NCI-H187 treated with DMSO at 0.1 percent for 48 hours (cell line): ENCODE measurements around the gene TRMT10B.

Experiments used
- DNase-seq: peaks from one replicate; lab custom pipeline; 2025; lab: John Stamatoyannopoulos, UW

The TRMT10B gene, protein sequence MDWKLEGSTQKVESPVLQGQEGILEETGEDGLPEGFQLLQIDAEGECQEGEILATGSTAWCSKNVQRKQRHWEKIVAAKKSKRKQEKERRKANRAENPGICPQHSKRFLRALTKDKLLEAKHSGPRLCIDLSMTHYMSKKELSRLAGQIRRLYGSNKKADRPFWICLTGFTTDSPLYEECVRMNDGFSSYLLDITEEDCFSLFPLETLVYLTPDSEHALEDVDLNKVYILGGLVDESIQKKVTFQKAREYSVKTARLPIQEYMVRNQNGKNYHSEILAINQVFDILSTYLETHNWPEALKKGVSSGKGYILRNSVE

DNA sequence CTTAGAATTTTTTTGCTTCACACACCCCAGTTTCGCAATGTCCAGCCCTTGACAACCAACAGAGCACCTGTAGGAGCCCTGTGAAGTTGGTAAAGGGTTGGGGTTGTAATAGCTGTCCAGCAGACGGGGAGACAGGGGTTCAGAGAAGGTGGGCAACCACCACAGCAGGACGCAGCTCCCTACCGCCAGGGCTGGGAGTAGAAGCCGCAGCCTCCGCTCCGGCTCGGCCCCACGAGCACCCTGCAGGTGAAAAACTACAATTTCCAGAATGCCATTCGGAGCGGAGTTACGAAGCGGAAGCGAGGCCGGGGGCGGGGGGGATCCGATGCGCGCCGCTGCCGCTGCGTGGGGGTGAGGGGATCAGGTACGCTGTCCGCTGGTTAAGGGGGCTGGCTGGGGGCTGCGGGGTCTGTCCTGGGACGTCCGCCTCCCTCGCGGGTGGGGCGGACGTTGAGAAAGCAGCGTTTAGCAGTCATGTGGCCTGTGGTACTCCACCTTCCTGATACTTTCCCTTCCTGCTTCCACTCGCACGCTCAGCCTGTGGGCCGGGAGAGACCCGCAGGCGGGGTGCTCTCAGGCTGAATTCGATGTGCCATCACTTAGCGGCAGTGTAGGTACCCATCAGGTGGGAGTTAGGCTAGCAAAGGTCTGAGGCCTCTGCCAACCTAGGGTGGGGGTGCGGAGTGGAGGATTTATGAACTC, at the start of gene TRMT10B:
Gene TRMT10B, plus strand, starts transcription at position 317 of the 702 bp plus-strand sequence. CDS start 8,127 bp downstream, outside the sequence.
- no peak for DNase-seq

DNA sequence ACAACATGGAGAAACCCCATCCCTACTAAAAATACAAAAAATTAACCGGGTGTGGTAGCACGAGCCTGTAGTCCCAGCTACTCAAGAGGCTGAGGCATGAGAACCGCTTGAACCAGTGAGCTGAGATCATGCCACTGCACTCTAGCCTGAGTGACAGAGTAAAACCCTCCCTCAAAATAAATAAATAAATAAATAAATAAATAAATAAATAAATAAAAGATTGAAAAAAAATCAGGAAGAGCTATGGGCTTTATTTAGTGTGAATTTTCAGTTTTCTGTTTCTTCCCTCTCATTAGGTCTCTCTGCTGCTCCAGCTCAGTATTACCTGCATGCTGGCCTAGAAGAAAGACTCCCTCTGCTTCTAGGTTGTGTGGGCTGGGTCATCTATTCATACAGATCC, 47.8 kb upstream of the TRMT10B start:
- DNase-seq = no peak

DNA sequence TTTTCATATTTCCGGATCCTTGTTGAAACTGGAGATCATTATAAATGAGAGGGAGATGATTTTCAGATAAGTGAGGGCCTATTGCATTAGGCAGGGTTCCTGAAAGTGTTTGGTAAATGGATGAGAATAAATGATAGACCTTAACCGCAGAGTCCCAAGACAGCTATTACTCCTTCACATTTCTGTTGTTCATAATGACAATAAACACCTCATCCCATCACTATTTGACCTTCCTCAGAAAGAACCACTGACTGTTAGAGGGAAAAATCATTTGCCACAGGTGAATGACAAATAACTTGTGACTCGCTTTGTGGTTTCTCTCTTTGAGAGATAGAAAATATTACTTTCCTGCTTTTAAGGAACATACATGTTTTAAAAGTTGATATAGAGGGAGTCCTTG, 47.3 kb upstream of the TRMT10B start:
- DNase-seq = no peak

DNA sequence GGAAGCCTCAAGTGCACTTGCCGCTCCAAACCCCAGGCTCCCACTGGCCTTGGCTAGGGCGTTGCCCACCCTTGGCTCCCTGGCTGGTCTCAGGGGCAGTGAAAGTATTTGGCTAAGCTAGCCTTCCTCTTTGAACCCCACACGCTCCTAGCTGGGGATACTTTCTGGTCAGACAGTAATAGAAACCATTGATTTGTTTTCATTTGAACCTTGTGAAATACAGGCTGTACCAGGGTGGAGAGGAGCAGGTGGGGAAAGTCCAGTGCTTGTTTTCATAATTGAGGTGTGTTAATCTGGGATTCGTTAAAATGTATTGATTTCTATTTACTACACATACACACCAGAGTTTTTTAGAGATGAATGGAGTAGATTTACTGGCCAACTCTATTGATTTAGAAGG, 45.9 kb upstream of the TRMT10B start:
- no peak for DNase-seq

DNA sequence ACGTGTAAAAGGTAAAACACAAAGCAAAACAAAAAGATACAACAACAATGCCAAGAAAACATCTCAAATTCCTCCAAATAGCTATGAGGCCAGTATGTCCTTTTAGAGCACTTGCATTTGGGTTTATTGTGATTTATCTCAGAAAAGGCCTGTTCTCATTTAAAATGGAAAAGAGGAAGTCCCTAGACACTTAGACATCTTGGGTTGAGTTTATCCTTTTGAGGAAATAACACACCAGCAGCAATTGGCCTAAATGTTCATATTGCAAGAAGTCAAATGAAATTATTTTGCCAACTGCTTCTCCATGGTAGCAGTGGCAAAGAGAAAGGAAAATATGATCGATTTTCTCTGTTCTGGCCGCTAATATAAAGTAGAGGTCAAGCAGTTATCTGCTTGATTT, 43.6 kb upstream of the TRMT10B start:
- DNase-seq = no peak

DNA sequence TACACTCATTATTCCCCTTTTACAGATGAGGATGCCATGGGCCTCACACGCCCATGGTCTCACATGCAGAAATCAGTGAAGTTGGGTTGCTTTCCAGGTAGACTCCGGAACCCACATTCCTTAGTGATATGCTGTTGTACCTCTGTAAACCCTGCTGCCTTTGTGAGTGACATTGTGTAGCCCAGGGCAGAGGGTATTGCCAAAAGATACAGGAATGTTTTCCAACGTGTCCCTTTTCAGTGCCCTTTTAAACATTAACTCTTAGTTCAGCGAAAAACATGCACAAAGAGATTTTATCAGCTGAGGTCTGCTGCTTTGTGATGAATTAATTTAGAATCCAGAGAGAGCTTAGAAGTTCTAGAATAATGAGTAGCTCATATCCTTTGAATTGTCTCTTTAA, 38.3 kb upstream of the TRMT10B start:
- no peak for DNase-seq

DNA sequence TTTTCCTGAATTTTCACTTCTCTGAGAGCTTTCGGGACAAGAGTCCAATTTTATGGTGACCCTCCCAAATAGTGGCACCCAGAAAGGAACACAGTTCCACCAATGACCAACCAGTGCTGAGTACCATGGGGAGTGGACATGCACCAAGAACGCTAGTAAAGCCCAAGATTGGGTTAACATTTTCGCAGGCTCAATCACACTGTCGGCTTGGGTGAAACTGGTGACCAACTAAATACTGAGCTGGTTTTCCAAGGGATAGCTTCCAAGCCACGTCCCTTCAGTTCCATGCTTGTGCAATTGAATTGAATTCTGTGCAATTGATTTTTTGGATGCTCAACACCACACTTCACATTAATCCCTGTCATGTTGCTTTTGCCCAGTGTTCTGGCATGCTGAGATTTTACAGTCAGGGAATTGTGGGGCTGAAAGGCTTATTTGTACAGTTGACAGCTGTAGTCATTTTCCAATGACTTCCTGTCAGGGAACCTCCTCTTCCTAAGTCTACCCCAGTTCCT, 37.6 kb upstream of the TRMT10B start:
- DNase-seq = no peak

DNA sequence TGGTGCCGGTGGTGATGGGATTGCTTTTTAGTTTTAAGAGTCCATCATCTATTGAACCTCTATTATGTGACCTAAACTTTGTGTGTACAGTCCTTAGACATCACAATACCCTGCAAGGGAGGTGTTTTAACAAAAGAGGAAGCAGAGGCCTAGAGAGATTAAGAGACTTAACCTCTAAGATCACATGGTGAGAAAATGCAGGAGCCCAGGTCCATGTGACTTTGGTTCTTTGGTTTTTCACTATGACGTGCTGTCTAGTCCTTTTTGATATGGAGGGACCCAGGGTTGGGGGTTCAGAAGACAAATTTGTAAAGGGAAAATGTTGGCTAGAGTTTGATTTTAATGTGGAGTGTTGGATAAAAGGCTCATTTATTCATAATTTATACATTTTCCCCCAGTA, 34.1 kb upstream of the TRMT10B start:
- no peak for DNase-seq

DNA sequence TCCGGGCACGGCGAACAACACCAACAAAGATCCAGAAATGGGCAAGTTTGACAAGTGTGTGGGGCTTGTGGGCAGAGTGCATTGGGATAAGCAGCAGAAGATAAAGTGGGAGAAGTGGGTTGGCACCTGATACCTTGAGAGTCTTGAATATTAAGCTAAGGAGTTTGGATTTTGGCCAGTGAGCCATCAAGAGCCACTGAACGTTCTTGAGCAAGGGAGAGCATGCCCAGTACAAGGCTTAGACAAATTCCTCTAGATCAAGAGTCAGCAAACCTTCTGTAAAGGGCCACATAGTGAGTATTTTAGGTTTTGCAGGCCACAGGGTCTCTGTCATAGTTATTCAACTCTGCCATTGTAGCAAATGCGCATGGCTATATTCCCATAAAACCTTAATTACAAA, 26.6 kb upstream of the TRMT10B start:
- DNase-seq = no peak

DNA sequence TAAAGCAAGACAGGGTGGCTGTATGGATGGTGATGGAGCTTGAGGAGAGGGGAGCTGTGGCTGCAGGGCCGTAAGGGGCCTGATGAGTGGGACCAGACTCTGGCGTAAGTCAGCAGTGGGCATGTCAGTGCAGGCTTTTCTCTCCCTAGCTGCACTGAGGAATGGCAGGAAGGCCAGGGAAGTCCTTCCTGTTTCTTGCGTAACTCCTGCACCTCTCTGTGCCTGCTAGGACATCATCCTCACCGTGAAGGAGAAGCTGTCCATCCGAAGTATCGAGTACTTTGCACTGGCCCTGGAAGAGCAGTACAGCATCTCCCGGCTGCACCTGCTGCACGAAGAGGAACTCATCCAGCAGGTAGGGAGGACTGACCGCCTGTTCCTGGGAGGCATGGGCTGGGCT, 24.1 kb upstream of the TRMT10B start:
- no peak for DNase-seq

DNA sequence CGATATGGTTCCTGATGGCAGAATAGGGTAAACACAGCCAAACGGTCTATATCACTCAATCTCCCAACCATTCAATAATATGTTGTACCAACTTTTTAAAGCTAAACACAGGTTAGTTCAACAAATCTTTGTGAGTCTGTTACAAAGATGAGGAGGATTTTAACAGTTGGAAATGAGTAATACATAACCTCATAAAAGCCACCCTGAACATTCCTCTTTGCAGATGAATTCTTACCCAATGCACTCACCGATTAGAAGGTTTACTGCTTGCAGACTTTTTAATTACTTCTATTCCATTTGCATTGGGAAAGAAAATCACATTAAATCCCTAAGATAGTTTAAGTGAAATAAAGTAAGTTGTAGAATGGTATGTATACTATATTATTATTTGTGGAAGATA, 23.3 kb upstream of the TRMT10B start:
- DNase-seq = no peak

DNA sequence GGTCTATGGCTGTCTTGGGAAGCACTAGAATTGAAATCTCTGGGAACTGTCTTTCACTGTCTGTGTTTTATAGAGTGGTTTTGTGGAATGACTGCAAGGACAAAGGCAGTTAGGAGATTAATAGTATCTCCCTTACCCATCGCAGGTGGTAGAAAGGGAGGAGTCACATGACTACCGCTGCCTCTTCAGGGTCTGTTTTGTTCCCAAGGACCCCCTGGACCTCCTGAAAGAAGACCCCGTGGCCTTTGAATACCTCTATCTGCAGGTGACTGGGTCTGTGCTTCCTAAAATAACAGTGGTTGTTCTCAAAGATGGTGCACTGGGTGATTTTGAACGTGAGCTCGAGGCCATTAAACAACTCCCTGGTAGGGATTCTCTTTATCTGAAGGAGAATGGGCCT, 22.8 kb upstream of the TRMT10B start:
- DNase-seq = no peak

DNA sequence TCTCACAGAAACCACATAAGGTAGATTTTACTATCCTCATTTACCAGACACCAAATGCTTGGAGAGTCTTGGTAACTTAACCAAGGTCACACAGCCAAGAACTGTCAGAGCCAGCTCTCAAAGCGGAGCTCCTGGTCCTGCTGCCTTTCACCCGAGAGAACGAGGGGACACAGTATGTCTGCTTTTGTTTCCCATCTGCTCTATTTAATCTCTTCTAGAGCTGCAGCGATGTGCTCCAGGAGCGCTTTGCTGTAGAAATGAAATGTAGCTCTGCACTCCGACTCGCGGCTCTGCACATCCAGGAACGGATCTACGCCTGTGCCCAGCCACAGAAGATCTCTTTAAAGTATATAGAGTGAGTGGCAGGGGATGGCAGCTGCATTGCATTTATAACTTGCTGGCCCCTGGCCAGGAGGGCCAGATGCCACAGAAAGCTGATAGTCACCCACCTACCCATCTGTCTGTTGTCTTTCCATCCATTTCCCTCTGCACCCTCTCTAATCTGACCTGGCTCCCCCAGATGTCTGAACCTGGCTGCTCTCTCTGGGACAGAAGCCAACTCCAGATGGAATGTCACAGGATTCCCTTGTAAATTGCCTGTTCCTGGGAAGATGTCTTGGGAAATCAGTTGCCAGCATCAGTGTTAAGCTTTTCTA, 21.4 kb upstream of the TRMT10B start:
- DNase-seq = no peak

DNA sequence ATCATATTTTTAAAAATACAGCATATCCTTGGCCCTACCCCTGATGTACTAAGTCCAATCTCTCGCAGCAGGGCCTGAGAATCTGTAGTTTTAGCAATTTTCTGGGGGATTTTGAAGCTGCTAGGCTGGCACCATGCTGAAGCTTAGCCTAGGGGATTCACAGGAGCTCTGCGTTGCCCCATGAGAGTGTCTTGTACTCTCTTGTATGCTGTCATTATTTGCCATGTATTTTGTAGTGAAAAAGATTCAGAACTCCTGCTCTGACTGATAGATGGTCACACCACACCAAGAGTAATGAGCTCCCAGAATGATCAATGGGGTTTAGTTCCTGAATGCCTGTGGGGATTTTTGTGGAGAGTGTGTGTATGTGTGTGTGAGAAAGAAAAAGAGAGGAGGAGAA, 20.7 kb upstream of the TRMT10B start:
- no peak for DNase-seq

DNA sequence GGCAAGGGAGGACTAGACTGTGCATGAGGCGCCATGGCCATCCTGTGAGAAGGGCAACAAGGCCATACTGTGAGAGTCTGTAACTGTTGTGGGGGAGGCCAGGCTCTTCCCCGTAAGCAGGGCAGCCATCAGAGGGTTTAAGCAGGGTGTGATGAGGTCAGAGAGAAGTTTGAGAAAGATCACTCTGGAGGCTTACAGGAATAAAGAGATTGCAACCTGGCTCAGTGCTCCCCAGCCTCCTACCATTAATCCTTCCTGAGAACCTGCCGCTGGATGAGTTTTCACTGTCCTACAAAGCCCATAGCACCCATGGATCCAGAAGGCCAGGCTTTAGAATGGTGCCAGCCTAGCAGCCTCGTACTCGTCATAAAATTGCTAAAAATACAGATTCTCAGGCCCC, 14.4 kb upstream of the TRMT10B start:
- no peak for DNase-seq

DNA sequence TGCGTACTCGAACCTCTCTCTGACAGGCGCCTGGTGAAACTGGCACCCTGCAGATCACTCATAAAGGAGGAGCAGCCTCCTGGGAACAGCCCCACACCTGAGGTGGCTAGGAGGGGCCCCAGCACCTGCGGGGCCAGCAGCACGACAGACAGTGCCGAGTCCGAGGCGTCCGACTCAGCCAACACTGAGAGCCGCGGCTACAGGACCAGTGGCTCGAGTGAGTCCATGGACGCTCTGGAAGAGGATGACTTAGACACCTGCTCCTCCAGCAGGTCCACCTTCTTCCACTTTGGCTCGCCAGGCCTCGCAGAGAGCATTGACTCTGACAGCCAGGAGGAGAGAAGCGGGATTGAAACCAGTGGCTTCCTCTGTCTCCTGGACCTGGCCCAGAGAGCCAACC, 13.5 kb upstream of the TRMT10B start:
- no peak for DNase-seq

DNA sequence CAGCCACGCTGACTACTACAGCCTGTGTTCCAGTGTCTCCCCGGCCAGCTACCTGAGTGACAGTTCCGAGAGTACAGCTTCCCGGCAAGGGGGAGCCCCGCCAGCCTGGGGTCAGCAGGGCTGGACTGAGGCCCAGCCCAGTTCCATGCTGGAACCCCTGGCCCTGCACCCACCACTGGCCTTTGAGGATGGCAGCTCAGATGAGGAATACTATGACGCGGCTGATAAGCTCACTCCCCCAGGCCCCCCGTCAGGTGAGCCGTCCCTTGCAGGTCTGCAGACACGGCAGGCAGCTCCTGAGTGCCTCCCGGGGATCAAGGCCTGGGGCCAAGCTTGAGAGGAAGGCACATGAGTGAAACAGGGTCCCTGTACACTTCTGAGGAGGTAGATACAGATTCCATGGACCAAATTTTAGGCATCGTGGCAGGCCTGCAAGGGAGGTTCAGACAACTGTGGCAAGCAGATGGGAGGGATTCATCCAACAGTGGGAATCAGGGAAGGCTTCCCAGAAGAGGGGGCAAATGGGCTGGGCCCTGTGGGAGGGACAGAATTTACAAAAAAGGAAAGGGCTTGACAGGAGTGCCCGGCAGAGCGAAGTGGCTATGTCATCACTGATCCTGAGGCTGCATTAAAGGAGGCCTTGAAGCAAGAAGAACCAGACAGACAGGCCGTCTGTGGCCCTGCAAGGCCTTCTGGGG, 12.8 kb upstream of the TRMT10B start:
- DNase-seq = no peak

DNA sequence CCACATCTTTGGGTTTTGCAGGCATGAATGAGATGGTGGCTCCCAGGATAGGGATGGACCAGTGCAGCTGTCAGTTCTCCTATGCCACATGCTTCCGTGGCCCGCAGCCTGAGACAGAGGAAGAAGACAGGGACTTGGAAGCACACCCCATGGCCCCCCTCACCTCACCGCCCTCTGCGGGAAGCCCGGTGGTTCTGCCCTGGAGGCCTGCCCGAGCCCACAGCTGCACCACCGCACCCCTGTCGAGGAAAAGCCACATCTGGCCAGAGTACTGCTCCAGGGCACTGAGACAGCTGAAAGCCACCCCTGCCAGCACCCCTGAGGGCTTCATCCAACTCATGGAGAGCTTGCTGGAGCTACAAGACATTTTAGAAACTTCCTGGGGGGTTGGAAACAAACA, 7.6 kb upstream of the TRMT10B start:
- no peak for DNase-seq

DNA sequence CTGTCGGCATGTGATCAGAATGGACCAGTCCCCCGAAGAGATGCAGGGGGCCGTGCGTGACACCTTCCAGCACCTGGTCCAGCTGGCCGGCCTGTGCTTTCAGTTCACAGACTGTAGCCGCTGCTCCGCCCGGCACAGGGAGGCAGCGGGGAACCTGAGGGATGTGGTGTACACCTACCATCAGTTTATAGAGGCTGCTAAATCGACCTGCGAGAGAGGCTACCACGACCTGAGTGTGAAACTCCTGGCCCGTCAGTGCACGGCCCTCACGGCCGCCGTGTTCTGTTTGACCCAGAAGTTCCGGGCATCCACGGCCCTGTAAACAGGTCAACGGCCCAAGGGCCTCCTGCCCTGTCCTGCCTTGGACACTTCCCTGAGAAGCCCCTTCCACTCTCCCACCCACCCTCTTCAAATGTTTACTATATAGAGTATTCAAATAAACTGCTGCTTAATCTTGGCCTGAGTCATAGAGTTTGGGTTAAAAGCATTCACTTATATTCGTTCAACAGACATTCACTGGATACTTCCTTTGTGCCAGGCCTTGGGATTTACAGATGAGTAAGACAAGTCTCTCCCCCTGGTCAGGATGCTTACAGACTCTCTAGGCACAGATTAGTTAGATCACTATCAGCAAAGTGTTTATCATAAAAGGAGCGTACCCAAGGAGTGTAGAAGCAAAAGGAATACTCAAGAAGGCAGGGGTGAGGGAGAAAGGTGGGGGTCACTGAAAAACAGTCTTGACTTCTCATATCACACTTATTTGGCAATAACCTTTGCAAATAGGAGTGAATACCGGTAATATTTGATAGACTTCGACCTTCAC, 6.9 kb upstream of the TRMT10B start:
- DNase-seq = no peak

DNA sequence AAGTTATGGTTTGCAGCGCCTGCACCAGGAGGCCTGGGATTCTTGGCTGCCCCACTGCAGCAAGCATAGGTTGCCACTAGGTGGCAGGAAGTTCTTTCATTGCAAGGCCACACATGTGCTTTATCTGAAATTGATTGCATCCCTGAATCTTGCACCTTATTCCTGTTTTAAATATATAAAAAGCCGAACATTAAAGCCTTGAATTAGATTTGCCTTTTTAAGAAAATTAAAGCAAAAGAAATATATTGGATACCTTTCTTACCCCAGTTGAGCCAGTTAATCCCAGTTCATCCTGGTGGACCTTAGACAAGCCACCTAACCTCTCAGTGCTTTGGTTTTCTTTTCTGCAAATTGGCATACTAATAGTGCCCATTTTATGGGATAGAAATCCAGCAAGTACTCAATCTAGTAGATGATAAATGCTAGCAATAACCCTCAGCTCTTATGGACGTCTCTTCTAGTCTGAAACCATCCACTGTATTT, 6.3 kb upstream of the TRMT10B start:
- no peak for DNase-seq

DNA sequence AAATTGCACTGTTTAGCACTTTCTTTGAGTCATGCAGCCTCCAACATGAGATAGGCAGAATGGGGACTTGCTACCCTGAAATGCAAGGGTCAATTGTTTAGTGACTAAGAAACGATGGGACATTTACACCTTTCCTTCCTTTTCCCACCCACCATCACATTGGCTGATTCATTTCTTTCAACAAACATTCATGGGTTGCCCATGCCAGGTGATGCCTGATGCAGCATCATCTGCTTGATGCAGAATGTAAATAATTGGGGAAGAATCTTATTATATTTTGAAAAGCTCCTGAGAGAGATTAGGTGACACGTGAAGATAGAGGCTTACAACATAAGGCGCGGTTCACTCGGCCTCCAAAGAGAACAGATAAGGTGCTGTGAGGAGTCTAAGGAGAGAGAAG, 4.5 kb upstream of the TRMT10B start:
- no peak for DNase-seq
